ENCODE data around the gene METTL13.
"Not testable (repeated sequence)": the region's sequence is repeated elsewhere in the genome, so short reads cannot be mapped to it uniquely, and the experiment has no call there.

The METTL13 gene

GRCh38 chr1:171772312-171772711, 9.1 kb upstream of the METTL13 start:
- no peak for DNase-seq

- no peak for DNase-seq
Observed at GRCh38 chr1:171780583-171781175, 781 bp upstream of the METTL13 start.

- DNase-seq = no peak
Observed at GRCh38 chr1:171783816-171784530, 2.5 kb downstream of the METTL13 start.

GRCh38 chr1:171784784-171785183, 3.3 kb downstream of the METTL13 start:
- DNase-seq = no peak

- no peak for DNase-seq
Observed at GRCh38 chr1:171785766-171786165, 4.3 kb downstream of the METTL13 start.

GRCh38 chr1:171786534-171786933, 5.1 kb downstream of the METTL13 start:
- DNase-seq = no peak

GRCh38 chr1:171787686-171788480, 6.4 kb downstream of the METTL13 start:
- no peak for DNase-seq

- no peak for DNase-seq
Observed at GRCh38 chr1:171788696-171789095, 7.2 kb downstream of the METTL13 start.

GRCh38 chr1:171790318-171790717, 8.9 kb downstream of the METTL13 start:
- no peak for DNase-seq

- DNase-seq = no peak
Observed at GRCh38 chr1:171792656-171793369, 11.4 kb downstream of the METTL13 start.

- DNase-seq = no peak
Observed at GRCh38 chr1:171793636-171794035, 12.2 kb downstream of the METTL13 start.

GRCh38 chr1:171794085-171794484, 12.6 kb downstream of the METTL13 start:
- DNase-seq = no peak

- DNase-seq = no peak
Observed at GRCh38 chr1:171796592-171796991, 15.1 kb downstream of the METTL13 start.

GRCh38 chr1:171798311-171798710, 16.9 kb downstream of the METTL13 start:
- no peak for DNase-seq

GRCh38 chr1:171798765-171799164, 17.3 kb downstream of the METTL13 start:
- DNase-seq = no peak

- DNase-seq = no peak
Observed at GRCh38 chr1:171799166-171799565, 17.7 kb downstream of the METTL13 start.

- DNase-seq = not testable (repeated sequence)
Observed at GRCh38 chr1:171799698-171800097, 18.2 kb downstream of the METTL13 start.

GRCh38 chr1:171800342-171800741, 18.9 kb downstream of the METTL13 start:
- DNase-seq = no peak

GRCh38 chr1:171800851-171801250, 19.4 kb downstream of the METTL13 start:
- no peak for DNase-seq

- peak; percentile 70 for DNase-seq
Observed at GRCh38 chr1:171801487-171801891, 20.0 kb downstream of the METTL13 start.

GRCh38 chr1:171802207-171802606, 20.7 kb downstream of the METTL13 start:
- DNase-seq = no peak

GRCh38 chr1:171803045-171803444, 21.6 kb downstream of the METTL13 start:
- no peak for DNase-seq

- DNase-seq = no peak
Observed at GRCh38 chr1:171803461-171804022, 22.1 kb downstream of the METTL13 start.

Measured in DMS153 (cell line).